ENCODE results near the gene EDIL3.

DNA sequence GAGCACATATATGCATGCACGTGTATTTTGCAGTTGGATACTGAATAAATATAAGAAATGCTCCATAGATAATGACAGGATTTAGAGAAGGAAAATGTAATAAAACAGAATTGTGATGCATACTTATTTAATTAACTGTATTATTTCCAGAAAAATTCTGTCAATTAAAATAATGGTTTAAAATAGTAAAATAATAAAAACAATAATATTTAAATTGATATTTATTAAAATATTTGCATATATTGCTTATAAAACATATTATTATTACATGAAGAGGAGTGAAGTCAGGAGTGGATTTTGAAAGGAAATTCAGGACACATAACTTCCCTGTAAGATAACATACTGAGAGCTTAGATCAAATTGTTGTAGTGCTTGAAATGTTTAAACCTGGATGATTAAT is 21.4 kb upstream of the EDIL3 start:
- TF ChIP-seq POLR2AphosphoS5 (IDR thresholded peaks at IDR 0.05; ENCODE audit: insufficient read depth, low read depth, low read length) (no peak), POLR2A (IDR thresholded peaks at IDR 0.05; ENCODE audit: low read depth, low read length) (no peak), EZH2 (IDR thresholded peaks at IDR 0.05; ENCODE audit: borderline replicate concordance, low read depth, low read length, severe bottlenecking) (no peak), JUN (IDR thresholded peaks at IDR 0.05; ENCODE audit: borderline replicate concordance, insufficient read depth, insufficient read length, low read depth) (no peak)
- TF ChIP-seq, protein P1, sequence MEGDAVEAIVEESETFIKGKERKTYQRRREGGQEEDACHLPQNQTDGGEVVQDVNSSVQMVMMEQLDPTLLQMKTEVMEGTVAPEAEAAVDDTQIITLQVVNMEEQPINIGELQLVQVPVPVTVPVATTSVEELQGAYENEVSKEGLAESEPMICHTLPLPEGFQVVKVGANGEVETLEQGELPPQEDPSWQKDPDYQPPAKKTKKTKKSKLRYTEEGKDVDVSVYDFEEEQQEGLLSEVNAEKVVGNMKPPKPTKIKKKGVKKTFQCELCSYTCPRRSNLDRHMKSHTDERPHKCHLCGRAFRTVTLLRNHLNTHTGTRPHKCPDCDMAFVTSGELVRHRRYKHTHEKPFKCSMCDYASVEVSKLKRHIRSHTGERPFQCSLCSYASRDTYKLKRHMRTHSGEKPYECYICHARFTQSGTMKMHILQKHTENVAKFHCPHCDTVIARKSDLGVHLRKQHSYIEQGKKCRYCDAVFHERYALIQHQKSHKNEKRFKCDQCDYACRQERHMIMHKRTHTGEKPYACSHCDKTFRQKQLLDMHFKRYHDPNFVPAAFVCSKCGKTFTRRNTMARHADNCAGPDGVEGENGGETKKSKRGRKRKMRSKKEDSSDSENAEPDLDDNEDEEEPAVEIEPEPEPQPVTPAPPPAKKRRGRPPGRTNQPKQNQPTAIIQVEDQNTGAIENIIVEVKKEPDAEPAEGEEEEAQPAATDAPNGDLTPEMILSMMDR (IDR thresholded peaks at IDR 0.05; ENCODE audit: extremely low read depth in 1 of 2, insufficient read depth in 1 of 2, low read depth in 1 of 2, low read length in 2 of 2) = no peak
- TF ChIP-seq, protein P2, sequence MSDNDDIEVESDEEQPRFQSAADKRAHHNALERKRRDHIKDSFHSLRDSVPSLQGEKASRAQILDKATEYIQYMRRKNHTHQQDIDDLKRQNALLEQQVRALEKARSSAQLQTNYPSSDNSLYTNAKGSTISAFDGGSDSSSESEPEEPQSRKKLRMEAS (IDR thresholded peaks at IDR 0.05; ENCODE audit: insufficient read depth, insufficient read length) = no peak
